Measurements from ENCODE around the gene CCDC69.
"Not testable (repeated sequence)": the region's sequence is repeated elsewhere in the genome, so short reads cannot be mapped to it uniquely, and the experiment has no call there.

Gene CCDC69

DNA sequence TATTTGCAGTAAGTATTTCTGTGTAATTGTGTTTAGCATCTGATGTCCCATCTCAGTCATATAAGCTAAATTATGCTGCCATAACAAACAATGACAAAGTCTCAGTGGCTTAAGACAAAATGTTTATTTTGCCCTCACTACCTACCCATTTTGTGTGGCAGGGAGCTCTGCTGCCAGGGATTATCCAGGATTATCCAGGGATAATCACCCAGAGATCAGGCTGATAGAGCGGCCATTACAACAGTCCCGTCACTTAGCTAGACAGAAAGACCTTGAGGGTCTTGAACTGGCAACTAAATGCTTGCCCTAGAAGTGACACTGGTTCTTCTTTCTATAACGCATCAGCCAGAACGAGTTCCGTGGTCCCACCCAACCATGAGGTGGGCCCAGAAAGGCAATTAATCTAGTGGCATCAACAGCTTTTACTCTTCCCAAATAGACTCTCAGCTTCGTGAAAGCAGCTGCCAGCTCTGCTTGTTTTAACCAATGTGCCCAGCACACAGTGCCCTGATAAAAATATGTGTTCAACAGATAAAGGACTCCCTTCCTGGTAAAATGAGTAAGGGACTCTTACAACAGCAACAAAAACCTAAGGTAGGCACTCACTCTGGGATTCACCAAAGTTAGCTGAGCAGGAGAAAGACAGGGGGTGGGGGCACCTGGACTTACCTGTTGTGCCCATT lies 22.8 kb downstream of the CCDC69 start:
- peaks cover 8% of the 10 kb centered on the region for H3K4me1 ChIP-seq (ENCODE audit: insufficient read depth, low read length)
- peaks cover 50% of the 10 kb centered on the region for H3K36me3 ChIP-seq (ENCODE audit: insufficient read depth, low read length)
- H3K27ac ChIP-seq (ENCODE audit: low read depth, low read length): no peak overlapping the region
- H3K9me3 ChIP-seq (ENCODE audit: low read length): no peaks in the 10 kb centered on the region
- H3K9ac ChIP-seq (ENCODE audit: low read length): no peak overlapping the region
- no peaks in the 10 kb centered on the region for H3K27me3 ChIP-seq (ENCODE audit: control insufficient read depth in 1 of 2, insufficient read depth in 2 of 2, low read length in 2 of 2)
- no peak overlapping the region for H3K4me3 ChIP-seq (ENCODE audit: low read depth in 1 of 2, low read length in 2 of 2)

DNA sequence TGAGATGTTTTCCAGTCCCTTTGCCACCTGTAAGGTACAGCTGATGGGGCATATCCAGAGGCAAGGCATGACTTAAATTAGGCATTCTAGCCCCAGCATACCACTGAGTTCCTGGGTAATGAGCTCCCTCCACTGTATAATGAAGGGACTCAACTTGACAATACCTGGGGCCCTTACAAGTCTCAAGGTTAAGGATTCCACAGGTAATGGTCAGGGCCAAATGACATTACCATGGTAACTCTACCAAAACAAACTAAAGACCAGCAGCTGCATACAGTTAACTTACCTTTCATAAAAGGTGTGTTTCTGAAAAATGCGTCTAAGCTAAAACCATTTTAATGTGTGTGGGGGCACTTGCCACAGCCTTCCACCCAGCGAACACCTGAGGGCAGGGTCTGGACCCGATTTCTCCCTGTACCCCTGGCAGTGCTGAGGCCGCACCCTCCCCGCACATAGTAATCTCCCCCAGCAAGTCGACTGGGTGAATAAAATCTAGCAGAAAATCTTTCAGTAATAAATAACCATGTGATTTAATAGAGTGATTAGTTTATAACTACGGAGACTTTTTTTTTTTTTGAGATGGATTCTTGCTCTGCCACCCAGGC lies 24.2 kb downstream of the CCDC69 start:
- peaks cover 50% of the 10 kb centered on the region for H3K36me3 ChIP-seq (ENCODE audit: insufficient read depth, low read length)

DNA sequence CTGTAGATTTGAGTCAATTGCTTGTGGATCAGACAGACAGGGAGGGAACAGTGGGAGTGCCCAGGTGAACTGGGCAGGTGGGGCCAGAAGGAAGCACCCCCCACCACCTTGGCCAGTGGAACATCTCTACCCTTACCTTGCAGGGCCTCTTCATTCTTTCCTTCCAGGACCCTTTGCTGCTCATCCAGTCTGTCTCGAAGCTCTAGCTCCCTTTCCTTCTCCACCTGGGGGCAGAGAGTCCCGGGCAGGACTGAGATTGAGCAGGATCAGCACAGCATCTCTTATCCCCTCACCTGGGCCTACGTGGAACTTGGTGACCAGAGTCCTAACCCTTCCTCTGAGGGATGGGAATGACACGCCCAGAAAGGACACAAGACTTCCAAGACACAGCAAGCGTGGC lies 25.0 kb downstream of the CCDC69 start:
- peaks cover 8% of the 10 kb centered on the region for H3K4me1 ChIP-seq (ENCODE audit: insufficient read depth, low read length)
- H3K9ac ChIP-seq (ENCODE audit: low read length): no peak overlapping the region
- H3K9me3 ChIP-seq (ENCODE audit: low read length): no peaks in the 10 kb centered on the region
- H3K27ac ChIP-seq (ENCODE audit: low read depth, low read length): no peak overlapping the region
- H3K27me3 ChIP-seq (ENCODE audit: control insufficient read depth in 1 of 2, insufficient read depth in 2 of 2, low read length in 2 of 2): no peaks in the 10 kb centered on the region
- H3K4me3 ChIP-seq (ENCODE audit: low read depth in 1 of 2, low read length in 2 of 2): no peak overlapping the region
- H3K36me3 ChIP-seq (ENCODE audit: insufficient read depth, low read length): peaks cover 50% of the 10 kb centered on the region

More for the DNA sequence above, 24.2 kb downstream of the CCDC69 start:
- Histone ChIP-seq H3K27me3 (ENCODE audit: control insufficient read depth in 1 of 2, insufficient read depth in 2 of 2, low read length in 2 of 2) (no peaks in the 10 kb centered on the region), H3K4me3 (ENCODE audit: low read depth in 1 of 2, low read length in 2 of 2) (no peak overlapping the region), H3K9me3 (ENCODE audit: low read length) (no peaks in the 10 kb centered on the region), H3K4me1 (ENCODE audit: insufficient read depth, low read length) (peaks cover 8% of the 10 kb centered on the region), H3K27ac (ENCODE audit: low read depth, low read length) (no peak overlapping the region), H3K9ac (ENCODE audit: low read length) (no peak overlapping the region)

GRCh38 chr5:151197291-151197600 lies 26.6 kb downstream of the CCDC69 start:
- H3K9ac ChIP-seq (ENCODE audit: low read length); H3K27ac ChIP-seq (ENCODE audit: low read depth, low read length); H3K27me3 ChIP-seq (ENCODE audit: control insufficient read depth in 1 of 2, insufficient read depth in 2 of 2, low read length in 2 of 2); H3K4me1 ChIP-seq (ENCODE audit: insufficient read depth, low read length); H3K9me3 ChIP-seq (ENCODE audit: low read length); H3K4me3 ChIP-seq (ENCODE audit: low read depth in 1 of 2, low read length in 2 of 2): not testable (repeated sequence)
- peaks cover 46% of the 10 kb centered on the region for H3K36me3 ChIP-seq (ENCODE audit: insufficient read depth, low read length)

GRCh38 chr5:151196556-151197290 lies 27.2 kb downstream of the CCDC69 start:
- no peaks in the 10 kb centered on the region for H3K4me1 ChIP-seq (ENCODE audit: insufficient read depth, low read length)
- no peaks in the 10 kb centered on the region for H3K9me3 ChIP-seq (ENCODE audit: low read length)
- no peak overlapping the region for H3K27ac ChIP-seq (ENCODE audit: low read depth, low read length)
- H3K27me3 ChIP-seq (ENCODE audit: control insufficient read depth in 1 of 2, insufficient read depth in 2 of 2, low read length in 2 of 2): no peaks in the 10 kb centered on the region
- H3K9ac ChIP-seq (ENCODE audit: low read length): no peak overlapping the region
- no peak overlapping the region for H3K4me3 ChIP-seq (ENCODE audit: low read depth in 1 of 2, low read length in 2 of 2)
- H3K36me3 ChIP-seq (ENCODE audit: insufficient read depth, low read length): peaks cover 47% of the 10 kb centered on the region

DNA sequence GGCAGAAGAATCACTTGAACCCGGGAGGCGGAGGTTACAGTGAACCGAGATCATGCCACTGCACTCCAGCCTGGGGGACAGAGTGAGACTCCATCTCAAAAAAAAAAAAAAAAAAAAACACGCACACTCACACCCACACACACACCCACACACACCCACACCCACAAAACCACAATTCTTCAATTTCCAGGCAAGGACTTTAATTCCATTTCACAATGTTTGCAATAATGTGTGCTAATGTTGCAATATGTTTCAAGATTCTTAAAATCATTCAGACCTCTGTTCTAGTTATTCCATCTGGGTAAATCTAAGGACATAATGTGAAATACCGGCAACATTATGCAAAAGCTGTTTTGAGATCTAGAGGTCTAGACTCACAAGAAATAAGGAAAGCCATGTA lies 28.3 kb downstream of the CCDC69 start:
- Histone ChIP-seq H3K4me1 (ENCODE audit: insufficient read depth, low read length) (no peaks in the 10 kb centered on the region), H3K27ac (ENCODE audit: low read depth, low read length) (no peak overlapping the region), H3K9me3 (ENCODE audit: low read length) (no peaks in the 10 kb centered on the region), H3K27me3 (ENCODE audit: control insufficient read depth in 1 of 2, insufficient read depth in 2 of 2, low read length in 2 of 2) (no peaks in the 10 kb centered on the region), H3K4me3 (ENCODE audit: low read depth in 1 of 2, low read length in 2 of 2) (no peak overlapping the region), H3K36me3 (ENCODE audit: insufficient read depth, low read length) (peaks cover 37% of the 10 kb centered on the region), H3K9ac (ENCODE audit: low read length) (no peak overlapping the region)

- Histone ChIP-seq H3K27ac (ENCODE audit: low read depth, low read length) (no peak overlapping the region), H3K27me3 (ENCODE audit: control insufficient read depth in 1 of 2, insufficient read depth in 2 of 2, low read length in 2 of 2) (no peaks in the 10 kb centered on the region), H3K4me3 (ENCODE audit: low read depth in 1 of 2, low read length in 2 of 2) (no peak overlapping the region), H3K36me3 (ENCODE audit: insufficient read depth, low read length) (peaks cover 16% of the 10 kb centered on the region), H3K9me3 (ENCODE audit: low read length) (no peaks in the 10 kb centered on the region), H3K4me1 (ENCODE audit: insufficient read depth, low read length) (no peaks in the 10 kb centered on the region), H3K9ac (ENCODE audit: low read length) (no peak overlapping the region)
These were observed 31.3 kb downstream of the CCDC69 start for GRCh38 chr5:151192626-151193025.

- H3K4me1 ChIP-seq (ENCODE audit: insufficient read depth, low read length): no peaks in the 10 kb centered on the region
- H3K27me3 ChIP-seq (ENCODE audit: control insufficient read depth in 1 of 2, insufficient read depth in 2 of 2, low read length in 2 of 2): no peaks in the 10 kb centered on the region
- H3K4me3 ChIP-seq (ENCODE audit: low read depth in 1 of 2, low read length in 2 of 2): no peak overlapping the region
- no peaks in the 10 kb centered on the region for H3K9me3 ChIP-seq (ENCODE audit: low read length)
- peaks cover 24% of the 10 kb centered on the region for H3K36me3 ChIP-seq (ENCODE audit: insufficient read depth, low read length)
- H3K27ac ChIP-seq (ENCODE audit: low read depth, low read length): no peak overlapping the region
- H3K9ac ChIP-seq (ENCODE audit: low read length): no peak overlapping the region
These were observed 32.2 kb downstream of the CCDC69 start for GRCh38 chr5:151191661-151192060.

- H3K27me3 ChIP-seq (ENCODE audit: control insufficient read depth in 1 of 2, insufficient read depth in 2 of 2, low read length in 2 of 2): no peaks in the 10 kb centered on the region
- H3K9me3 ChIP-seq (ENCODE audit: low read length): no peaks in the 10 kb centered on the region
- no peaks in the 10 kb centered on the region for H3K4me1 ChIP-seq (ENCODE audit: insufficient read depth, low read length)
- no peak overlapping the region for H3K9ac ChIP-seq (ENCODE audit: low read length)
- no peak overlapping the region for H3K4me3 ChIP-seq (ENCODE audit: low read depth in 1 of 2, low read length in 2 of 2)
- H3K27ac ChIP-seq (ENCODE audit: low read depth, low read length): no peak overlapping the region
- H3K36me3 ChIP-seq (ENCODE audit: insufficient read depth, low read length): peaks cover 45% of the 10 kb centered on the region
These were observed 34.7 kb downstream of the CCDC69 start for GRCh38 chr5:151189151-151189550.

DNA sequence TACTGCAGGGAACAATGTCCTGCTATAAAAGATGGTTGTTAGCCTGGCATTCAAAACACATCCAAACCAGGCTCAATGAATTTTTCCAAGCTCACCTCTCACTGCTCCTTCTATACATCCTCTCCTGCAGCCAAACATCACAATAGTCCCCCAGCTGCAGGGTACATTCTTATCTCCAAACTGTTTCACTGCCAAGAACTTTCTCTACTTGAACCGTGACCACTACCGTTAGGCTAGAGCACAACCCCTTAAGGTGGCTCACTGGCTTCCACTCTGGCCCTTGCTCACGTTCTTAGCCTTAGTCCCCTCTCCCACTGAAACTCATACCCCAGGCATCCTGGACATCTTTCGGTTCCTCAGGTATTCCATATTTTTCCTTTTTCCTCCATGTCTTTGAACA lies 37.4 kb downstream of the CCDC69 start:
- Histone ChIP-seq H3K9ac (ENCODE audit: low read length) (no peak overlapping the region), H3K27me3 (ENCODE audit: control insufficient read depth in 1 of 2, insufficient read depth in 2 of 2, low read length in 2 of 2) (no peaks in the 10 kb centered on the region), H3K27ac (ENCODE audit: low read depth, low read length) (no peak overlapping the region), H3K4me1 (ENCODE audit: insufficient read depth, low read length) (no peaks in the 10 kb centered on the region), H3K9me3 (ENCODE audit: low read length) (no peaks in the 10 kb centered on the region), H3K4me3 (ENCODE audit: low read depth in 1 of 2, low read length in 2 of 2) (no peak overlapping the region), H3K36me3 (ENCODE audit: insufficient read depth, low read length) (peaks cover 59% of the 10 kb centered on the region)

DNA sequence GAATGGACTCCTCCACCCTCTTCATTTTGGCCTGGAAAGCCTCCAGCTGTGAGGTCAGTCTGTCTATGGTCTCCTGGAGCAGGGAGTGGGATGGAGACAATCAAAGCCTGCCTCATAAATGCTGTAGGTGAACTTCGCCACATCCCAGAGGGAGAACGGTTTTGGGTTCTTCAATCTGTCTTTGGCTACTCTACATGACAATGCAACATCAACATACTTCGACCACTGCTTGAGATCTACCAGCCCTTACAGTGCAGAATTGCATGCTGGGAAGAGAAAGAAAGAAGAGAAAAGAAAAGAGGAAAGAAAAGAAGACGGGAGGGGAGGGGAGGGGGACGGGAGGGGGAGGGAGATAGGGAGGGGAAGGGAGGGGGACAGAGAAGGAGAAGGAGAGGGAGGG lies 37.8 kb downstream of the CCDC69 start:
- peaks cover 61% of the 10 kb centered on the region for H3K36me3 ChIP-seq (ENCODE audit: insufficient read depth, low read length)
- no peak overlapping the region for H3K9ac ChIP-seq (ENCODE audit: low read length)
- no peaks in the 10 kb centered on the region for H3K4me1 ChIP-seq (ENCODE audit: insufficient read depth, low read length)
- H3K4me3 ChIP-seq (ENCODE audit: low read depth in 1 of 2, low read length in 2 of 2): no peak overlapping the region
- H3K9me3 ChIP-seq (ENCODE audit: low read length): no peaks in the 10 kb centered on the region
- no peak overlapping the region for H3K27ac ChIP-seq (ENCODE audit: low read depth, low read length)
- H3K27me3 ChIP-seq (ENCODE audit: control insufficient read depth in 1 of 2, insufficient read depth in 2 of 2, low read length in 2 of 2): no peaks in the 10 kb centered on the region
